Upper lobe of left lung (tissue), 6 donors: ENCODE measurements around the gene KRTAP5-7. TPM values are rescaled to one million over a fixed set of nuclear protein-coding genes. Genes with fewer than 3 reads are reported as not detected.

Experiments
- ATAC-seq, 2 donors: fragments of 200-7000 bp; cut with Tn5 transposase; one replicate each; pipeline ENCODE4 v1.9.1; 2022; ENCODE audit warnings: mild to moderate bottlenecking in 2 of 2, moderate library complexity in 2 of 2; ENCODE audit not compliant: low FRiP score in 2 of 2
- DNase-seq, 2 donors: peaks; one replicate each; pipeline ENCODE4 v3.0.0-alpha.2; 2019 to 2020
- H3K27ac ChIP-seq, 4 donors: fragments of 200-600 bp; sonication (generic); one replicate each; pipeline ENCODE4 v1.5.1; 2016 to 2019
- H3K27me3 ChIP-seq, 4 donors: fragments of 200-600 bp; sonication (generic); one replicate each; pipeline ENCODE4 v1.5.1; 2017 to 2019
- H3K36me3 ChIP-seq, 4 donors: fragments of 200-600 bp; sonication (generic); one replicate each; pipeline ENCODE4 v1.5.1; 2016 to 2019
- H3K4me1 ChIP-seq, 4 donors: fragments of 200-600 bp; sonication (generic); one replicate each; pipeline ENCODE4 v1.5.1; 2018 to 2019
- H3K4me3 ChIP-seq, 4 donors: fragments of 200-600 bp; sonication (generic); one replicate each; pipeline ENCODE4 v1.5.1; 2017 to 2019; ENCODE audit warnings: mild to moderate bottlenecking in 2 of 4, moderate library complexity in 1 of 4
- H3K9me3 ChIP-seq, 4 donors: fragments of 200-600 bp; sonication (generic); one replicate each; pipeline ENCODE4 v1.5.1; 2018 to 2019
- EP300 ChIP-seq, 4 donors: sonication (generic); formaldehyde crosslinking; IDR thresholded peaks; one replicate each; pipeline ENCODE4 v1.5.1; 2017; ENCODE audit warnings: antibody characterized with exemption in 4 of 4, control low read depth in 2 of 4
- POLR2A ChIP-seq, 4 donors: fragments of 450-650 bp; IDR thresholded peaks; one replicate each; pipeline ENCODE4 v1.5.1; 2016 to 2017; ENCODE audit warnings: antibody characterized with exemption in 4 of 4, mild to moderate bottlenecking in 2 of 4
- POLR2AphosphoS5 ChIP-seq, 2 donors: sonication (generic); formaldehyde crosslinking; IDR thresholded peaks; one replicate each; pipeline ENCODE4 v1.5.1; 2017; ENCODE audit warnings: antibody characterized with exemption in 2 of 2
- WGBS, 2 donors: methylation state at CpG; one replicate each; pipeline ENCODE4 v1.1.5; 2017 to 2018; 5-methylcytosine and 5-hydroxymethylcytosine counted together
- total RNA-seq, 6 donors: library from RNA; depleted of rRNA in 4 of 6; stranded (reverse); fragments of >200 nt in 4 of 6; gene quantifications; one replicate each; pipeline versions ENCODE4 v1.1.0 to v1.2.1, GENCODE V29; 2016 to 2021
- TF ChIP-seq, protein P1 (sequence below), 6 experiments: fragments of 450-650 bp in 4 of 6; fragments of 200-600 bp in 2 of 6; sonication (generic) in 2 of 6; IDR thresholded peaks; one replicate each; pipeline ENCODE4 v1.5.1; 2016 to 2019; ENCODE audit warnings: antibody characterized with exemption in 6 of 6
- donor health status: DM: no; HTN: no; CAD: no; lungs with moderate emphysema.
- donor health status: DM: no; HTN: yes; CAD: no; lungs with severe emphysema.

Gene KRTAP5-7
- total RNA-seq, 6 donors from 2014 or later: 0.20 to 0.98 TPM; not detected in 4

DNA sequence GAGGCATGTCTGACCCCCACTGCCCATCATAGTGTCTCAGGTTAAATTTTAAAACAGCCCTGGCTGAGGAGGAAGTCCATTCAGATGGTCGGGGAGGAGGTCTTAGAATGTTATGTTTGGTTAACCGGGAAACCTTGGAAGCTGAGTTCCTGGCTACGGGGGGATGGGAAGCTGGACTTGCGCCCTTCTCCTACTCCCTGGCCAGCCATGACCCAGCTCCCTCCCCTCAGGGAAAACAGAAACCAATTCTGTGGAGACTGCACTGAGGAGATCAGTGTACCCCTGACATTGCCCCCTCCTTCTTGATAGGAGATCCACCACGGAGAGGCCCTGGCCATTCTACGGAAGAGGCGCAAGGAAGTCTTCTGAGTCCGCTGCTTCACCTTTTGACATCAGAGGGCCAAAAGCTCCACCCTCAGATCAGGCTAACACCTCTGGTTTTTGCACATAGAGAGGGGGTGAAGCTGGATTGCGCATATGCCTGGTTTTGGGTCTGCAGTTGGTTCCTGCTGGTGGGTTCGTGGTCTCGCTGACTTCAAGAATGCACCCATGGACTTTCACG lies 18.4 kb downstream of the KRTAP5-7 start:
- no peaks in the 10 kb centered on the region for H3K4me1 ChIP-seq
- TF ChIP-seq POLR2A (IDR thresholded peaks at IDR 0.05) (no peak), EP300 (IDR thresholded peaks at IDR 0.05) (no peak), POLR2AphosphoS5 (IDR thresholded peaks at IDR 0.05) (no peak)
- TF ChIP-seq, protein P1, sequence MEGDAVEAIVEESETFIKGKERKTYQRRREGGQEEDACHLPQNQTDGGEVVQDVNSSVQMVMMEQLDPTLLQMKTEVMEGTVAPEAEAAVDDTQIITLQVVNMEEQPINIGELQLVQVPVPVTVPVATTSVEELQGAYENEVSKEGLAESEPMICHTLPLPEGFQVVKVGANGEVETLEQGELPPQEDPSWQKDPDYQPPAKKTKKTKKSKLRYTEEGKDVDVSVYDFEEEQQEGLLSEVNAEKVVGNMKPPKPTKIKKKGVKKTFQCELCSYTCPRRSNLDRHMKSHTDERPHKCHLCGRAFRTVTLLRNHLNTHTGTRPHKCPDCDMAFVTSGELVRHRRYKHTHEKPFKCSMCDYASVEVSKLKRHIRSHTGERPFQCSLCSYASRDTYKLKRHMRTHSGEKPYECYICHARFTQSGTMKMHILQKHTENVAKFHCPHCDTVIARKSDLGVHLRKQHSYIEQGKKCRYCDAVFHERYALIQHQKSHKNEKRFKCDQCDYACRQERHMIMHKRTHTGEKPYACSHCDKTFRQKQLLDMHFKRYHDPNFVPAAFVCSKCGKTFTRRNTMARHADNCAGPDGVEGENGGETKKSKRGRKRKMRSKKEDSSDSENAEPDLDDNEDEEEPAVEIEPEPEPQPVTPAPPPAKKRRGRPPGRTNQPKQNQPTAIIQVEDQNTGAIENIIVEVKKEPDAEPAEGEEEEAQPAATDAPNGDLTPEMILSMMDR (IDR thresholded peaks at IDR 0.05): no peak
- no peak overlapping the region for H3K27ac ChIP-seq
- no peaks in the 10 kb centered on the region for H3K27me3 ChIP-seq
- no peaks in the 10 kb centered on the region for H3K36me3 ChIP-seq
- no peak for ATAC-seq
- no peaks in the 10 kb centered on the region for H3K9me3 ChIP-seq
- H3K4me3 ChIP-seq: no peak overlapping the region
- 73 to 79% methylated on average over 7 to 12 of the region's 12 CpGs for WGBS, 2 donors
- DNase-seq: no peak

DNA sequence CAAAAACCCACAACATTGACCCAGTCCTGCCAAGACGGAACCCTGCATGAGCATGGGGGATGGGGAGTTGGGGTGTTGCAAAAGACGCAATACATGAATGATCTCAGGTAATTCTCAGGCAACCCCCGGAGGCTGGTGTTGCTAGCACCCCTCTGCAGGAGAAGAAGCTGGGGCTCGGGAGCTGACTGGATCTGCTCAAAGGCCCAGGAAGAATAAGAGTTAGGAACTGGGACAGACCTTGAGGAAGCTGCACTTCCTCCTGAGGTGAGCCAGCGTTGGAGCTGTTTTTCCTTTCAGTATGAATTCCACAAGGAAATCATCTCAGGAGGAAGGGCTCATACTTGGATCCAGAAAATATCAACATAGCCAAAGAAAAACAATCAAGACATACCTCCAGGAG lies 21.1 kb downstream of the KRTAP5-7 start, which contains the start of gene KRTAP5-9:
TSS of gene KRTAP5-9 (plus strand) at position 301 of the 400 bp plus-strand sequence. CDS start 238 bp downstream, outside the sequence.
- TF ChIP-seq, protein P1 (IDR thresholded peaks at IDR 0.05): no peak
- TF ChIP-seq EP300 (IDR thresholded peaks at IDR 0.05) (no peak), POLR2A (IDR thresholded peaks at IDR 0.05) (no peak), POLR2AphosphoS5 (IDR thresholded peaks at IDR 0.05) (no peak)
- Histone ChIP-seq H3K4me3 (no peak within 1 kb of the TSS), H3K27ac (no peak within 1 kb of the TSS), H3K9me3 (no peaks in the 10 kb centered on the region), H3K4me1 (no peaks in the 10 kb centered on the region), H3K27me3 (no peaks in the 10 kb centered on the region), H3K36me3 (no peaks in the 10 kb centered on the region)
- ATAC-seq (no peak), DNase-seq (no peak)
- WGBS, 2 donors: 65 to 68% methylated on average over 4 to 5 of the region's 5 CpGs

DNA sequence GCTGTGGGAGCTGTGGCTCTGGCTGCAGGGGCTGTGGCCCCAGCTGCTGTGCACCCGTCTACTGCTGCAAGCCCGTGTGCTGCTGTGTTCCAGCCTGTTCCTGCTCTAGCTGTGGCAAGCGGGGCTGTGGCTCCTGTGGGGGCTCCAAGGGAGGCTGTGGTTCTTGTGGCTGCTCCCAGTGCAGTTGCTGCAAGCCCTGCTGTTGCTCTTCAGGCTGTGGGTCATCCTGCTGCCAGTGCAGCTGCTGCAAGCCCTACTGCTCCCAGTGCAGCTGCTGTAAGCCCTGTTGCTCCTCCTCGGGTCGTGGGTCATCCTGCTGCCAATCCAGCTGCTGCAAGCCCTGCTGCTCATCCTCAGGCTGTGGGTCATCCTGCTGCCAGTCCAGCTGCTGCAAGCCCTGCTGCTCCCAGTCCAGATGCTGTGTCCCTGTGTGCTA lies 21.7 kb downstream of the KRTAP5-7 start:
- H3K27me3 ChIP-seq: no peaks in the 10 kb centered on the region
- no peak overlapping the region for H3K27ac ChIP-seq
- 46% methylated on average over 5 of the region's 5 CpGs; no CpG with 5 or more reads in 1 of the 2 donors for WGBS, 2 donors
- H3K9me3 ChIP-seq: no peaks in the 10 kb centered on the region
- no peaks in the 10 kb centered on the region for H3K36me3 ChIP-seq
- H3K4me3 ChIP-seq: no peak overlapping the region
- H3K4me1 ChIP-seq: no peaks in the 10 kb centered on the region
- ATAC-seq (no peak), DNase-seq (peak in 1 of 2 donors; percentile 67)
- TF ChIP-seq, protein P1 (IDR thresholded peaks at IDR 0.05): no peak
- TF ChIP-seq POLR2A (IDR thresholded peaks at IDR 0.05): no peak
- no peak for TF ChIP-seq POLR2AphosphoS5 (IDR thresholded peaks at IDR 0.05)
- TF ChIP-seq EP300 (IDR thresholded peaks at IDR 0.05): no peak

DNA sequence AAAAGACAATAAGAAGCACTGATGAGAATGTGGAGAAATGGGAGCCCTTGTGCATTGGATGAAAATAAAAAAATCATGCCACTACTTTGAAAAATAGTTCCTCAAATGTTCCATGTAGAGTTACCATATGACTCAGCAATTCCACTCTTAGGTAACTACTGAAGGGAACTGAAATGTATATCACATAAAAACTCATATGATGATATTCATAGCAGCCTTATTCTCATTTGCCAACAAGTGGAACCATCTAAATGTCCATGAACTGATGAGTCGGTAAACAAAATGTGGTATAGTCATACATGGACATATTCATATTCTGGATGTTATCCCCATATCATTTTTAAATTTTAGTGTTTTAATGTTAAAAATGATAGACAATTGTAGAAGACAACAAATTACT lies 24.6 kb downstream of the KRTAP5-7 start:
- 84 to 100% methylated on average over 1 of the region's 1 CpG for WGBS, 2 donors
- ATAC-seq: no peak
- no peak for DNase-seq
- no peaks in the 10 kb centered on the region for H3K4me1 ChIP-seq
- no peak overlapping the region for H3K27ac ChIP-seq
- TF ChIP-seq EP300 (IDR thresholded peaks at IDR 0.05) (no peak), POLR2A (IDR thresholded peaks at IDR 0.05) (no peak), POLR2AphosphoS5 (IDR thresholded peaks at IDR 0.05) (no peak)
- TF ChIP-seq, protein P1 (IDR thresholded peaks at IDR 0.05): no peak
- H3K4me3 ChIP-seq: no peak overlapping the region
- no peaks in the 10 kb centered on the region for H3K27me3 ChIP-seq
- no peaks in the 10 kb centered on the region for H3K36me3 ChIP-seq
- no peaks in the 10 kb centered on the region for H3K9me3 ChIP-seq

DNA sequence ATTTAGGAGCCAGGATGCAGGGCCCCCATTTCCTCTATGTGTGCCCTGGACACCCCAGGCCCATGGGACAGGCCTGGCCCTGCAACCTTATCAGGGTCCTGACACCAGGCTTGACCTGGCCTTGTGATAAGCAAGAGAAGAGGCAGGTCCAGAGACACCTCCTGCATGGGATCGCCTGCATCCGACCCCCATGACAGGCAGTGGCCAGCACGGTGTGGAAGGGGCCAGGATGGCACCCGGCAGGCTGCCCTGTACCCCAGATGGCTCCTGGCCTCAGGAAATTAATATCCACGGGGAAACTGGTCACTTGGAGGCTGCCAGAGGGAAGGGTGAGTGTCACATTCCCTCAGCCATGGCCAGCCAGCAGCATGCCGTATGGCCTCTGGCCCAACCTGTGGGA lies 27.9 kb downstream of the KRTAP5-7 start:
- Histone ChIP-seq H3K4me3 (no peak overlapping the region), H3K4me1 (no peaks in the 10 kb centered on the region), H3K9me3 (no peaks in the 10 kb centered on the region), H3K36me3 (no peaks in the 10 kb centered on the region), H3K27me3 (no peaks in the 10 kb centered on the region), H3K27ac (no peak overlapping the region)
- no peak for TF ChIP-seq POLR2AphosphoS5 (IDR thresholded peaks at IDR 0.05)
- TF ChIP-seq, protein P1 (IDR thresholded peaks at IDR 0.05): no peak
- no peak for TF ChIP-seq POLR2A (IDR thresholded peaks at IDR 0.05)
- TF ChIP-seq EP300 (IDR thresholded peaks at IDR 0.05): no peak
- 89% methylated on average over 4 of the region's 6 CpGs; no CpG with 5 or more reads in 1 of the 2 donors for WGBS, 2 donors
- ATAC-seq (peak in 1 of 2 donors; percentile 9), DNase-seq (no peak)
